ENCODE results near the gene XPC. TPM values are rescaled to one million over a fixed set of nuclear protein-coding genes. Genes with fewer than 3 reads are reported as not detected.

The XPC gene
- polyA plus RNA-seq, 1 donor from 2014 or later = 21.9 TPM

DNA sequence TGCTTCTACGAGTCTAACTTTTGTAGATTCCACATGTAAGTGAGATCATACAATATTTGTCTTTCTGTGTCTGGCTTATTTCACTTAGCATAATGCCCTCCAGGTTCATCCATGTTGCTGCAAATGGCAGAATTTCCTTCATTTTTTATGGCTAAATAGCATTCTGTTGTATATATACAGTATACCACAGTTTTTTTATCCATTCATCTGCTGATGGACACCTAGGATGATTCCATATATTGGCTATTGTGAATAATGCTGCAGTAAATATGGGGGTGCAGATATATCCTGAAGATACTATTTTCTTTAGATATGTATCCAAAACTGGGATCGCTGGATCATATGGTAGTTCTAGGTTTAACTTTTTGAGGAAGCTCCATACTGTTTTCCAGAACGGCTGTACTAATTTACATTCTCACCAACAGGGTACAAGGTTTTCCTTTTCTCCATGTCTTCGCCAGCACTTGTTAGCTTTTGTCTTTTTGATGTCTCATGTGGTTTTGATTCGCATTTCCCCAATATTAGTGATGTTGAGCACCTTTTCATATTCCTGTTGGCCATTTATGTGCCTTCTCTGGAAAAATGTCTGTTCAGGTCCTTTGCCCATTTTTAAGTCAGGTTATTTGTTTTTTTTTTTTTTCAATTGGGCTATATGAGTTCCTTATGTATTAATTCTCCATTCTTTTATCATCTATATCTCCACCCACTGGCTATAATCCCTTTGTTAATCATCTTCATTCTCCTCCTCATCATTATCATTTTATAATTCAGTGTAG lies 80.6 kb downstream of the XPC start:
- Histone ChIP-seq H3K9me2 (ENCODE audit: insufficient read depth, low read length) (no peaks in the 10 kb centered on the region), H3K79me2 (replicated peaks; ENCODE audit: insufficient read depth, low read length) (no peaks in the 10 kb centered on the region), H3K9me3 (ENCODE audit: low read length) (no peaks in the 10 kb centered on the region), H4K20me1 (ENCODE audit: insufficient read depth) (no peaks in the 10 kb centered on the region), H3K9ac (ENCODE audit: low read length) (no peak overlapping the region), H2AFZ (ENCODE audit: low read depth, low read length) (no peak overlapping the region), H3K36me3 (ENCODE audit: insufficient read depth, low read length) (no peaks in the 10 kb centered on the region), H3K4me3 (ENCODE audit: low read length) (no peak overlapping the region), H3K27me3 (ENCODE audit: insufficient read depth, low read depth, low read length) (no peaks in the 10 kb centered on the region), H3K27ac (ENCODE audit: low read length) (no peak overlapping the region), H3F3A (ENCODE audit: insufficient read depth, low read length, poor library complexity, severe bottlenecking) (no peaks in the 10 kb centered on the region), H3K4me2 (ENCODE audit: low read length) (no peak overlapping the region)
- TF ChIP-seq RAD21 (conservative IDR thresholded peaks at IDR 0.05) = no peak
- TF ChIP-seq MXI1 (conservative IDR thresholded peaks at IDR 0.05; ENCODE audit: poor library complexity, severe bottlenecking) = no peak
- TF ChIP-seq POLR2AphosphoS5 (IDR thresholded peaks at IDR 0.05) = no peak
- TF ChIP-seq, protein P1, sequence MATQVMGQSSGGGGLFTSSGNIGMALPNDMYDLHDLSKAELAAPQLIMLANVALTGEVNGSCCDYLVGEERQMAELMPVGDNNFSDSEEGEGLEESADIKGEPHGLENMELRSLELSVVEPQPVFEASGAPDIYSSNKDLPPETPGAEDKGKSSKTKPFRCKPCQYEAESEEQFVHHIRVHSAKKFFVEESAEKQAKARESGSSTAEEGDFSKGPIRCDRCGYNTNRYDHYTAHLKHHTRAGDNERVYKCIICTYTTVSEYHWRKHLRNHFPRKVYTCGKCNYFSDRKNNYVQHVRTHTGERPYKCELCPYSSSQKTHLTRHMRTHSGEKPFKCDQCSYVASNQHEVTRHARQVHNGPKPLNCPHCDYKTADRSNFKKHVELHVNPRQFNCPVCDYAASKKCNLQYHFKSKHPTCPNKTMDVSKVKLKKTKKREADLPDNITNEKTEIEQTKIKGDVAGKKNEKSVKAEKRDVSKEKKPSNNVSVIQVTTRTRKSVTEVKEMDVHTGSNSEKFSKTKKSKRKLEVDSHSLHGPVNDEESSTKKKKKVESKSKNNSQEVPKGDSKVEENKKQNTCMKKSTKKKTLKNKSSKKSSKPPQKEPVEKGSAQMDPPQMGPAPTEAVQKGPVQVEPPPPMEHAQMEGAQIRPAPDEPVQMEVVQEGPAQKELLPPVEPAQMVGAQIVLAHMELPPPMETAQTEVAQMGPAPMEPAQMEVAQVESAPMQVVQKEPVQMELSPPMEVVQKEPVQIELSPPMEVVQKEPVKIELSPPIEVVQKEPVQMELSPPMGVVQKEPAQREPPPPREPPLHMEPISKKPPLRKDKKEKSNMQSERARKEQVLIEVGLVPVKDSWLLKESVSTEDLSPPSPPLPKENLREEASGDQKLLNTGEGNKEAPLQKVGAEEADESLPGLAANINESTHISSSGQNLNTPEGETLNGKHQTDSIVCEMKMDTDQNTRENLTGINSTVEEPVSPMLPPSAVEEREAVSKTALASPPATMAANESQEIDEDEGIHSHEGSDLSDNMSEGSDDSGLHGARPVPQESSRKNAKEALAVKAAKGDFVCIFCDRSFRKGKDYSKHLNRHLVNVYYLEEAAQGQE (IDR thresholded peaks at IDR 0.05; ENCODE audit: borderline replicate concordance) = no peak
- TF ChIP-seq SMC3 (conservative IDR thresholded peaks at IDR 0.05; ENCODE audit: poor library complexity) = no peak
- TF ChIP-seq, protein P2, sequence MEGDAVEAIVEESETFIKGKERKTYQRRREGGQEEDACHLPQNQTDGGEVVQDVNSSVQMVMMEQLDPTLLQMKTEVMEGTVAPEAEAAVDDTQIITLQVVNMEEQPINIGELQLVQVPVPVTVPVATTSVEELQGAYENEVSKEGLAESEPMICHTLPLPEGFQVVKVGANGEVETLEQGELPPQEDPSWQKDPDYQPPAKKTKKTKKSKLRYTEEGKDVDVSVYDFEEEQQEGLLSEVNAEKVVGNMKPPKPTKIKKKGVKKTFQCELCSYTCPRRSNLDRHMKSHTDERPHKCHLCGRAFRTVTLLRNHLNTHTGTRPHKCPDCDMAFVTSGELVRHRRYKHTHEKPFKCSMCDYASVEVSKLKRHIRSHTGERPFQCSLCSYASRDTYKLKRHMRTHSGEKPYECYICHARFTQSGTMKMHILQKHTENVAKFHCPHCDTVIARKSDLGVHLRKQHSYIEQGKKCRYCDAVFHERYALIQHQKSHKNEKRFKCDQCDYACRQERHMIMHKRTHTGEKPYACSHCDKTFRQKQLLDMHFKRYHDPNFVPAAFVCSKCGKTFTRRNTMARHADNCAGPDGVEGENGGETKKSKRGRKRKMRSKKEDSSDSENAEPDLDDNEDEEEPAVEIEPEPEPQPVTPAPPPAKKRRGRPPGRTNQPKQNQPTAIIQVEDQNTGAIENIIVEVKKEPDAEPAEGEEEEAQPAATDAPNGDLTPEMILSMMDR (IDR thresholded peaks at IDR 0.05; ENCODE audit: poor library complexity, severe bottlenecking) = no peak
- no peak for TF ChIP-seq EP300 (conservative IDR thresholded peaks at IDR 0.05; ENCODE audit: poor library complexity, severe bottlenecking)
- TF ChIP-seq EZH2 (IDR thresholded peaks at IDR 0.05; ENCODE audit: borderline replicate concordance, insufficient read depth, low read length, poor library complexity, severe bottlenecking) = no peak
- TF ChIP-seq TAF1 (IDR thresholded peaks at IDR 0.05; ENCODE audit: low read depth) = no peak

DNA sequence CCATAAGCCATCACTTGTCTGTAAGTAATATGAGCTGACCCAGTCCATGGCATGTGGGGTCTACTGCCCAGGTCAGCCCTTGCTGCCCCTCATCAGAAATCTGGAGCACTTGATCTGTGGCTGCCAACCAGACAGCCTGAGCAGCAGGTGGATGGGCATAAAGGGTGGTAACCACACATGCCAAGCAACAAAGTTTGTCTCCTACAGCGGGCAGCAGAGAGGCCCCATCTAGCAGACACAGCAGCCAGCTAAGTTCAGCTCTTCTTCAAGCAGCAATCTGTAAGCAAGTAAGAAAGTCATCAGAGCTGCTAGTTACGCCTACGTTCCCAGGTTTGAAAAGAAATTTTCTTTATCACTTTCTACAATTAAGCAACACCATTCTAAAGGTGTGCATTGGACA lies 81.7 kb downstream of the XPC start:
- Histone ChIP-seq H3K27ac (ENCODE audit: low read length) (no peak overlapping the region), H3K79me2 (replicated peaks; ENCODE audit: insufficient read depth, low read length) (no peaks in the 10 kb centered on the region), H3K9me2 (ENCODE audit: insufficient read depth, low read length) (no peaks in the 10 kb centered on the region), H3K36me3 (ENCODE audit: insufficient read depth, low read length) (no peaks in the 10 kb centered on the region), H3F3A (ENCODE audit: insufficient read depth, low read length, poor library complexity, severe bottlenecking) (no peaks in the 10 kb centered on the region), H3K4me3 (ENCODE audit: low read length) (no peak overlapping the region), H3K9ac (ENCODE audit: low read length) (no peak overlapping the region), H4K20me1 (ENCODE audit: insufficient read depth) (no peaks in the 10 kb centered on the region), H3K27me3 (ENCODE audit: insufficient read depth, low read depth, low read length) (no peaks in the 10 kb centered on the region), H3K4me2 (ENCODE audit: low read length) (no peak overlapping the region), H3K9me3 (ENCODE audit: low read length) (no peaks in the 10 kb centered on the region), H2AFZ (ENCODE audit: low read depth, low read length) (no peak overlapping the region)
- no peak for TF ChIP-seq POLR2AphosphoS5 (IDR thresholded peaks at IDR 0.05)
- TF ChIP-seq, protein P1 (IDR thresholded peaks at IDR 0.05; ENCODE audit: borderline replicate concordance) = no peak
- TF ChIP-seq EP300 (conservative IDR thresholded peaks at IDR 0.05; ENCODE audit: poor library complexity, severe bottlenecking) = no peak
- TF ChIP-seq, protein P2 (IDR thresholded peaks at IDR 0.05; ENCODE audit: poor library complexity, severe bottlenecking) = no peak
- no peak for TF ChIP-seq MXI1 (conservative IDR thresholded peaks at IDR 0.05; ENCODE audit: poor library complexity, severe bottlenecking)
- TF ChIP-seq SMC3 (conservative IDR thresholded peaks at IDR 0.05; ENCODE audit: poor library complexity) = no peak
- no peak for TF ChIP-seq RAD21 (conservative IDR thresholded peaks at IDR 0.05)
